Endothelial cell of umbilical vein (primary cell): ENCODE data around the gene GNB1L. TPM values are rescaled to one million over a fixed set of nuclear protein-coding genes. Genes with fewer than 3 reads are reported as not detected.

Experiments
- BruUV-seq: library from RNA; stranded (reverse); fragments of 400-500 nt; replicated peaks from 2 replicates; lab custom pipeline; 2021; lab: Mats Ljungman, UMichigan
- CTCF ChIA-PET: fragments of 300-600, 350-600 bp; sonication (Branson Sonifier 250); formaldehyde crosslinking; loops from one replicate; lab custom pipeline; 2021; ENCODE audit warnings: antibody characterized with exemption, inconsistent platforms; lab: Charles Lee
- POLR2A ChIA-PET: fragments of 300-600, 350-600 bp; sonication (Branson Sonifier 250); formaldehyde crosslinking; loops from one replicate; lab custom pipeline; 2021; ENCODE audit warnings: antibody characterized with exemption, inconsistent platforms; lab: Charles Lee
- DNase-seq: peaks from one replicate; pipeline ENCODE4 v3.0.0-alpha.2; 2011; ENCODE audit warnings: low read depth, low spot score
- FAIRE-seq: peaks from 2 replicates; lab custom pipeline; 2011; peaks lifted over from hg19 to GRCh38; lab: Jason Lieb, UNC
- H2AFZ ChIP-seq: 2 replicates; pipeline ENCODE4 v1.6.0; 2012; ENCODE audit warnings: low read depth, low read length, control low read depth, inconsistent platforms
- H3K27ac ChIP-seq: 2 replicates; pipeline ENCODE4 v1.5.1; 2011; ENCODE audit warnings: low read depth, mild to moderate bottlenecking, control low read depth, low read length, moderate library complexity; ENCODE audit not compliant: insufficient read depth
- H3K27me3 ChIP-seq, 2 experiments: 2 replicates each; pipeline versions ENCODE4 v1.6.0 to v1.6.1; 2011; ENCODE audit warnings: low read length in 2 of 2, mixed read lengths in 1 of 2; ENCODE audit not compliant: control insufficient read depth in 2 of 2, insufficient read depth in 2 of 2
- H3K36me3 ChIP-seq, 2 experiments: 2 replicates in 1 of 2; 3 replicates in 1 of 2; pipeline ENCODE4 v1.5.1; 2011; ENCODE audit warnings: low read length in 2 of 2, mild to moderate bottlenecking in 1 of 2, moderate library complexity in 1 of 2; ENCODE audit not compliant: control insufficient read depth in 2 of 2, insufficient read depth in 2 of 2; ENCODE audit errors: extremely low read depth in 1 of 2
- H3K4me1 ChIP-seq: 3 replicates; pipeline ENCODE4 v1.5.1; 2011; ENCODE audit warnings: mild to moderate bottlenecking, low read length; ENCODE audit not compliant: control insufficient read depth, insufficient read depth; ENCODE audit errors: extremely low read depth
- H3K4me2 ChIP-seq: 2 replicates; pipeline ENCODE4 v1.6.1; 2011; ENCODE audit warnings: low read length, control low read depth, mixed read lengths; ENCODE audit not compliant: insufficient read depth
- H3K4me3 ChIP-seq, 3 experiments: fragments of 200-600 bp in 1 of 3; sonication (generic), shearing (Covaris generic) in 1 of 3; replicated peaks in 1 of 3; 2 replicates each; pipeline ENCODE4 v1.5.1; 2011 to 2016; ENCODE audit warnings: control low read depth in 3 of 3, low read length in 3 of 3, mild to moderate bottlenecking in 2 of 3, inconsistent platforms in 1 of 3, low read depth in 1 of 3, moderate library complexity in 1 of 3; ENCODE audit not compliant: insufficient read depth in 1 of 3
- H3K79me2 ChIP-seq: 2 replicates; pipeline ENCODE4 v1.6.0; 2012; ENCODE audit warnings: low read length, inconsistent platforms; ENCODE audit not compliant: control insufficient read depth, insufficient read depth
- H3K9ac ChIP-seq: replicated peaks from 2 replicates; pipeline ENCODE3; 2011; ENCODE audit warnings: low read length, control low read depth; ENCODE audit not compliant: insufficient read depth; ENCODE audit errors: extremely low read depth
- H3K9me1 ChIP-seq: replicated peaks from 3 replicates; pipeline ENCODE4 v1.6.0; 2011; ENCODE audit warnings: mild to moderate bottlenecking, low read length; ENCODE audit not compliant: control insufficient read depth, insufficient read depth; ENCODE audit errors: extremely low read depth
- H3K9me3 ChIP-seq: replicated peaks from 2 replicates; pipeline ENCODE4 v1.5.1; 2012; ENCODE audit warnings: low read length, inconsistent platforms; ENCODE audit not compliant: control insufficient read depth, insufficient read depth
- H4K20me1 ChIP-seq: replicated peaks from 2 replicates; pipeline ENCODE3; 2011; ENCODE audit warnings: mild to moderate bottlenecking, low read length; ENCODE audit not compliant: control insufficient read depth, insufficient read depth; ENCODE audit errors: extremely low read depth
- CTCF ChIP-seq, 2 donors: IDR thresholded peaks; 1 replicate in 1 of 2; 2 replicates in 1 of 2; pipeline ENCODE4 v1.5.1; 2011; ENCODE audit warnings: low read length in 2 of 2, mild to moderate bottlenecking in 2 of 2, moderate library complexity in 2 of 2, control low read depth in 1 of 2, inconsistent platforms in 1 of 2, low read depth in 1 of 2; ENCODE audit not compliant: insufficient read depth in 1 of 2; ENCODE audit errors: extremely low read depth in 1 of 2
- EZH2 ChIP-seq: IDR thresholded peaks from 2 replicates; pipeline ENCODE4 v1.6.1; 2012; ENCODE audit warnings: borderline replicate concordance, low read depth, mild to moderate bottlenecking, moderate library complexity, low read length, inconsistent platforms; ENCODE audit not compliant: severe bottlenecking
- FOS ChIP-seq: IDR thresholded peaks from 2 replicates; pipeline ENCODE4 v1.6.1; 2011; ENCODE audit warnings: mild to moderate bottlenecking, low read length, moderate library complexity, borderline replicate concordance; ENCODE audit not compliant: insufficient read depth
- GATA2 ChIP-seq: IDR thresholded peaks from 2 replicates; pipeline ENCODE4 v1.7.0; 2011; ENCODE audit warnings: low read depth, mild to moderate bottlenecking, moderate library complexity, mixed read lengths, low read length; ENCODE audit not compliant: insufficient read length, insufficient read depth
- JUN ChIP-seq: IDR thresholded peaks from 2 replicates; pipeline ENCODE4 v1.6.1; 2011; ENCODE audit warnings: borderline replicate concordance, low read depth; ENCODE audit not compliant: insufficient read length, insufficient read depth
- MAX ChIP-seq: IDR thresholded peaks from 2 replicates; pipeline ENCODE4 v1.6.1; 2011; ENCODE audit not compliant: insufficient read depth, insufficient read length
- MYC ChIP-seq: IDR thresholded peaks from one replicate; pipeline ENCODE4 v1.6.1; 2011; ENCODE audit warnings: mild to moderate bottlenecking, low read depth, low read length
- POLR2A ChIP-seq: IDR thresholded peaks from 2 replicates; pipeline ENCODE4 v1.6.1; 2012; ENCODE audit warnings: low read depth, mild to moderate bottlenecking, control low read depth, low read length
- POLR2AphosphoS5 ChIP-seq: IDR thresholded peaks from 2 replicates; pipeline ENCODE4 v1.6.1; 2012; ENCODE audit warnings: low read depth, mild to moderate bottlenecking, control low read depth, low read length, moderate library complexity; ENCODE audit not compliant: insufficient read depth
- dilution Hi-C: fragments of 300-500 bp; cut with MboI; formaldehyde crosslinking; loops from one replicate; pipeline ENCODE4 v1.15.0; 2019; ENCODE audit warnings: low sequenced_read_pairs; ENCODE audit not compliant: extremely low pct_ligation_motif_present
- intact Hi-C: fragments of 100-400 bp; cut with micrococcal nuclease; formaldehyde crosslinking; loops from one replicate; pipeline ENCODE4 v1.10.0; 2022
- polyA plus RNA-seq, 4 experiments: library from polyadenylated mRNA; depleted of rRNA in 3 of 4; stranded (reverse) in 3 of 4; unstranded in 1 of 4; fragments of >200 nt; gene quantifications; 2 replicates each; pipeline versions ENCODE4 v1.2.1 to v1.2.3, GENCODE V29; 2011 to 2012; ENCODE audit warnings: missing spikeins in 1 of 4
- total RNA-seq: library from RNA; stranded (reverse); gene quantifications from 2 replicates; pipeline ENCODE4 v1.2.3, GENCODE V29; 2021

GNB1L gene
- total and polyA plus RNA-seq, 2 donors (not counting 3 experiments of a cell fraction or from before 2014, with no cell fraction given): 5.4 to 5.9 TPM

DNA sequence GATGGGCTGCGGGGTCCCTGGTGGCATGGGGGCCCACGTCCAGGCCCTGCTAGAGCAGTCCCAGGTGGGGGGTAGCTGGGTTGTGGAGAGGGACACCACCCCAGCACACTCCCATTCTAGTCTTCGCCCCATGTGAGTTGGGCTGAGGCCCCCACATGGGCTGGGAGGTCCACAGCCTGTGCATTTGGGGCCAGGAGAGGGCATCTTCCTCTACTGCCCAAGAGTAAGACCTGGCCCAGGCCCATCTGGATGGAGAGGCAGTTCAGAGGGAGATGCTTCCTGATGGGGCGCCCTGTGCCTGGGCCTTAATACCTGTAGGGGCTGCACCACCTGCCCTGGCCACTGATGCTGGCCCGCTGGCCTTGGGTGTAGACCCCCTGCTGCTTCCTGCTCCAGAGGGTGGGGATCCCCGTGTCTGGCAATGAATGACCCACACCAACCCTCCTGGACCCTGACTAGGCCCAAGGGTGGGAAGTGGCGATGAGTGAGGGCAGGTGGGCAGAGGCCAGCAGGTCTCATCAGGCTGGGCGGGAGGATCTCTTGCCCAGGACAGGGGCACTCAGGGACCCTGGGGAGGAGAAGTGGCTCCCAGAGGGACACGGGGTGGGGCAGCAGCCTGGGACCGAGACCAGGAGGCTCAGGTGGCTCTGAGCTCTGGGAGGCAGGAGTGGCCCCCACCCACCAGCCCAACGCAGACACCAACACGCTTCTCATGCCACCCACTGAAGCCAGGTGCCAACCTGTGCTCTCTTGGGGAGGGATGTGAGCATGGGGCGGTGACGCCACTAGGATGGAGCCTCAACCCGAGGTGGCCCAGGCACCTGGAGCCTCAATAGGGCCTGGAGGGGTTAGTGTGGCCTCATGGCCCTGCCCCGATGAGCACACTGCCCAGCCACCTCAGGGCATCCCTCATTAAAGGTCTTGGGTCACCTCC is 17.4 kb upstream of the GNB1L start:
- intact Hi-C loops (no loop called here), dilution Hi-C loops (no loop called here)
- Histone ChIP-seq H3K4me1 (peaks cover 32% of the 10 kb centered on the region), H3K27me3 (no peaks in the 10 kb centered on the region), H2AFZ (no peak overlapping the region), H3K4me3 (no peak overlapping the region), H3K4me2 (no peak overlapping the region), H4K20me1 (no peaks in the 10 kb centered on the region), H3K9me3 (no peaks in the 10 kb centered on the region), H3K9ac (no peak overlapping the region), H3K79me2 (peaks cover 10% of the 10 kb centered on the region), H3K9me1 (no peaks in the 10 kb centered on the region), H3K36me3 (peaks cover 2 to 3% of the 10 kb centered on the region in 2 experiments), H3K27ac (no peak overlapping the region)
- POLR2A ChIA-PET: interaction anchor here (1.0 kb wide), 1 partner anchor 23 kb away, joined by 3 read pairs; no protein-coding TSS in a partner anchor
- DNase-seq: no peak
- BruUV-seq: no TSS peak
- no peak for FAIRE-seq
- CTCF ChIA-PET: interaction anchor here (0.6 to 3.4 kb wide), 7 partner anchors 10 to 142 kb away, joined by 3 to 23 read pairs (median 5); no protein-coding TSS in a partner anchor
- TF ChIP-seq GATA2: no peak
- TF ChIP-seq POLR2AphosphoS5: no peak
- TF ChIP-seq EZH2: no peak
- no peak for TF ChIP-seq CTCF (IDR thresholded peaks at IDR 0.05; ENCODE audit: extremely low read depth in 1 of 2, insufficient read depth in 1 of 2, low read depth in 1 of 2, low read length in 2 of 2)
- TF ChIP-seq POLR2A: no peak
- TF ChIP-seq FOS: no peak
- no peak for TF ChIP-seq JUN
- no peak for TF ChIP-seq MYC
- TF ChIP-seq MAX: no peak
